ENCODE measurements around the gene SETD1B.

The SETD1B gene

DNA sequence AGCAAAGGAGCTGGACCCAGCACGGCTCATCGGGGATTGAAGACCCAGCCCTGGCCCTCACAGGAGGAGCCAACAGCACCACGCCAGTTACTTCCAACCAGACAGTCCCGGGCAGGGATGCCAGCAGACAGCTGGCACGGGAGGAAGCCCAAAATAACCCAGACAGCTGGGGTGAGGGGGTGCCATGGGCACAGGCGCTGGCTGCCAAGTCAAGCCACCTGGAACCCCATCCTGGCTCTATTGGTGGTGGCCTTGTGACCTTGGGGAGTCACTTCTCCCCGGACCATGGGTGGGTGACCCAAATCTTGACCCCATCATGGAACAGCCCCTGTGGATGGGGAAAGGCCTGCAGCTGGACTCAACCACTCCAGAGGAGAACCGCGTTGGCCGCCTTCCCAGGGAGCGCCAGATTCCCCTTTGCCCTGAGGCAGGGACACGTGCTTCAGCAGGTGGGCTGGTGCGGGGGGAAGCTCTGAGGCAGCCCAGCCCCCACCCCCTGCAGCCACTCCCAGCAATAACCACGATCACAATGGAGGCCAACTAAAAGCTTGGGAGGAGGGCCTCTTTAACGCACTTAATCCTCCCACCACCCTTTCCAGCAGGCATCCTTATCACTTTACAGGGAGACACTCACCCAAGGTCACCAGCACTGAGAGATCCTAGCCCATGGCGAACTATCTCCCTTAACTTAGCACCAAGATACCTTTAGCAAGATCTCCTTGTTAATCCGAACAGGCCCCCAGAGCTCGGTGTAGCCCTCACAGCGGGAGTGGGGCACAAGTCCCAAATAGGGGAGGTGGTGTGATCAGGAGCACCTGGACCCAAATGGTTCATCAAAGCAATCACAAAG lies 5.6 kb upstream of the SETD1B start:
- H3K27me3 ChIP-seq (ENCODE audit: insufficient read depth, low read length) = no peaks in the 10 kb centered on the region
- peak overlapping the region; percentile 69 for H3K9ac ChIP-seq (ENCODE audit: low read length)
- H3K27ac ChIP-seq (ENCODE audit: low read depth, low read length, poor library complexity, severe bottlenecking) = peak overlapping the region; percentile 92
- H3K36me3 ChIP-seq (ENCODE audit: insufficient read depth, low read length) = peaks cover 12% of the 10 kb centered on the region; the same call in 1 of the 2 replicates
- no peaks in the 10 kb centered on the region for H4K20me1 ChIP-seq (ENCODE audit: insufficient read depth, low read length)
- H2AFZ ChIP-seq (ENCODE audit: low read length) = no peak overlapping the region
- no peaks in the 10 kb centered on the region for H3K9me2 ChIP-seq (ENCODE audit: low read depth, low read length)
- no peak for TF ChIP-seq EZH2 (IDR thresholded peaks at IDR 0.05; ENCODE audit: borderline replicate concordance, low read length)
- TF ChIP-seq, protein P1, sequence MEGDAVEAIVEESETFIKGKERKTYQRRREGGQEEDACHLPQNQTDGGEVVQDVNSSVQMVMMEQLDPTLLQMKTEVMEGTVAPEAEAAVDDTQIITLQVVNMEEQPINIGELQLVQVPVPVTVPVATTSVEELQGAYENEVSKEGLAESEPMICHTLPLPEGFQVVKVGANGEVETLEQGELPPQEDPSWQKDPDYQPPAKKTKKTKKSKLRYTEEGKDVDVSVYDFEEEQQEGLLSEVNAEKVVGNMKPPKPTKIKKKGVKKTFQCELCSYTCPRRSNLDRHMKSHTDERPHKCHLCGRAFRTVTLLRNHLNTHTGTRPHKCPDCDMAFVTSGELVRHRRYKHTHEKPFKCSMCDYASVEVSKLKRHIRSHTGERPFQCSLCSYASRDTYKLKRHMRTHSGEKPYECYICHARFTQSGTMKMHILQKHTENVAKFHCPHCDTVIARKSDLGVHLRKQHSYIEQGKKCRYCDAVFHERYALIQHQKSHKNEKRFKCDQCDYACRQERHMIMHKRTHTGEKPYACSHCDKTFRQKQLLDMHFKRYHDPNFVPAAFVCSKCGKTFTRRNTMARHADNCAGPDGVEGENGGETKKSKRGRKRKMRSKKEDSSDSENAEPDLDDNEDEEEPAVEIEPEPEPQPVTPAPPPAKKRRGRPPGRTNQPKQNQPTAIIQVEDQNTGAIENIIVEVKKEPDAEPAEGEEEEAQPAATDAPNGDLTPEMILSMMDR (IDR thresholded peaks at IDR 0.05; ENCODE audit: low read length) = no peak
- H3K4me1 ChIP-seq (ENCODE audit: insufficient read depth, low read length, severe bottlenecking) = peaks cover 66% of the 10 kb centered on the region
- H3K4me3 ChIP-seq (ENCODE audit: low read depth, low read length, poor library complexity, severe bottlenecking) = peak overlapping the region; percentile 79
- H3F3A ChIP-seq (ENCODE audit: insufficient read depth, low read length) = no peaks in the 10 kb centered on the region
- H3K79me2 ChIP-seq (ENCODE audit: insufficient read depth, low read length) = peaks cover 5% of the 10 kb centered on the region; the same call in 1 of the 2 replicates
- peak overlapping the region; percentile 75 for H3K4me2 ChIP-seq (ENCODE audit: low read length)
- H3K9me3 ChIP-seq (ENCODE audit: low read length) = no peaks in the 10 kb centered on the region

- H3K4me2 ChIP-seq (ENCODE audit: low read length) = peak overlapping the region; percentile 75
- peak overlapping the region; percentile 69 for H3K9ac ChIP-seq (ENCODE audit: low read length)
- H3F3A ChIP-seq (ENCODE audit: insufficient read depth, low read length) = no peaks in the 10 kb centered on the region
- peak overlapping the region; percentile 79 for H3K4me3 ChIP-seq (ENCODE audit: low read depth, low read length, poor library complexity, severe bottlenecking)
- no peaks in the 10 kb centered on the region for H3K27me3 ChIP-seq (ENCODE audit: insufficient read depth, low read length)
- peaks cover 12% of the 10 kb centered on the region; the same call in 1 of the 2 replicates for H3K36me3 ChIP-seq (ENCODE audit: insufficient read depth, low read length)
- no peak overlapping the region for H2AFZ ChIP-seq (ENCODE audit: low read length)
- peaks cover 63% of the 10 kb centered on the region for H3K4me1 ChIP-seq (ENCODE audit: insufficient read depth, low read length, severe bottlenecking)
- peaks cover 5% of the 10 kb centered on the region; the same call in 1 of the 2 replicates for H3K79me2 ChIP-seq (ENCODE audit: insufficient read depth, low read length)
- no peaks in the 10 kb centered on the region for H3K9me2 ChIP-seq (ENCODE audit: low read depth, low read length)
- H3K27ac ChIP-seq (ENCODE audit: low read depth, low read length, poor library complexity, severe bottlenecking) = peak overlapping the region; percentile 92
- TF ChIP-seq, protein P1 (IDR thresholded peaks at IDR 0.05; ENCODE audit: low read length) = no peak
- no peak for TF ChIP-seq EZH2 (IDR thresholded peaks at IDR 0.05; ENCODE audit: borderline replicate concordance, low read length)
- no peaks in the 10 kb centered on the region for H4K20me1 ChIP-seq (ENCODE audit: insufficient read depth, low read length)
- H3K9me3 ChIP-seq (ENCODE audit: low read length) = no peaks in the 10 kb centered on the region
These were observed 5.0 kb upstream of the SETD1B start for GRCh38 chr12:121798787-121799155.

DNA sequence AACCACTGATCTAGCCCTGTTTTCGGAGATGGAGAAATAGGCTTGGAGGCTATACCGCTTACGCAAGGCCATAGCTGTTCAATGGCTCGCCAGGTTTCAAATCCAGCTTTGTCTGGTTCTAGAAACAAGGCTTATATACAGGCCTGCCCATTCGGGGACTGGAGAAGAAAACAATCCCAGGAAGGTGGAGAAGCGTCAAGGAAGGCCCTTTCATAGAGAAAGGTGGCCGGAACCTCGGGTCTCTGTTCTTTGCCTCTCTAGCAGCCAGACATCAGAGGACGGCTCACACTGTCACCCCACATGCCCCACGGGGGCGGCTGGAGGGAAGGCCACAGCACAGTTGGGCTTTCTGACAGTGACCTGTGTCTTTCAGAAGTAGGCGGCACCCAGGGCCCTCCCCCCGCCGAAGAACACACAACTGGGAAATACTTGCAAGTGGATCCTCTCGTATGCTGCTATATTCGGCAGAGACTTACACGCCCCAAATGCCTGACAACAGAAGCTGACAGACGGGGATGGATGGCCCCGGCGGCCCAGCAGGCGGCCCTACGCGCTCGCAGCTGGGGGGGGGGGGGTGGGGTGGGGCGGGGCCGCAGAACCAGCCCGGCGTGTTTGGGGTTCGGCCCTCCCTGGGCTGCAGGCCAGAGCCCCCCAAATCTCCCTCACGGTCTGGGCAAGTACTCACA lies 4.5 kb upstream of the SETD1B start:
- H3K4me2 ChIP-seq (ENCODE audit: low read length) = peak overlapping the region; percentile 75
- peaks cover 5% of the 10 kb centered on the region; the same call in 1 of the 2 replicates for H3K79me2 ChIP-seq (ENCODE audit: insufficient read depth, low read length)
- no peaks in the 10 kb centered on the region for H3K9me3 ChIP-seq (ENCODE audit: low read length)
- H2AFZ ChIP-seq (ENCODE audit: low read length) = no peak overlapping the region
- peak overlapping the region; percentile 92 for H3K27ac ChIP-seq (ENCODE audit: low read depth, low read length, poor library complexity, severe bottlenecking)
- no peaks in the 10 kb centered on the region for H3K9me2 ChIP-seq (ENCODE audit: low read depth, low read length)
- H3K4me3 ChIP-seq (ENCODE audit: low read depth, low read length, poor library complexity, severe bottlenecking) = peak overlapping the region; percentile 79
- no peak for TF ChIP-seq EZH2 (IDR thresholded peaks at IDR 0.05; ENCODE audit: borderline replicate concordance, low read length)
- TF ChIP-seq, protein P1 (IDR thresholded peaks at IDR 0.05; ENCODE audit: low read length) = no peak
- no peaks in the 10 kb centered on the region for H3F3A ChIP-seq (ENCODE audit: insufficient read depth, low read length)
- peak overlapping the region; percentile 97 for H3K9ac ChIP-seq (ENCODE audit: low read length)
- peaks cover 12% of the 10 kb centered on the region; the same call in 1 of the 2 replicates for H3K36me3 ChIP-seq (ENCODE audit: insufficient read depth, low read length)
- H4K20me1 ChIP-seq (ENCODE audit: insufficient read depth, low read length) = no peaks in the 10 kb centered on the region
- no peaks in the 10 kb centered on the region for H3K27me3 ChIP-seq (ENCODE audit: insufficient read depth, low read length)
- peaks cover 60% of the 10 kb centered on the region for H3K4me1 ChIP-seq (ENCODE audit: insufficient read depth, low read length, severe bottlenecking)

Measured in OCI-LY1 (cell line).